ENCODE measurements around the gene ARHGEF33. TPM values are rescaled to one million over a fixed set of nuclear protein-coding genes. Genes with fewer than 3 reads are reported as not detected.

Gene ARHGEF33
- total RNA-seq, 1 donor from 2014 or later: 6.4 TPM

GRCh38 chr2:38892819-38893218 lies 3.1 kb downstream of the ARHGEF33 start:
- Histone ChIP-seq H3K4me1 (no peaks in the 10 kb centered on the region), H3K36me3 (no peaks in the 10 kb centered on the region), H3K4me3 (no peak overlapping the region), H3K27me3 (no peaks in the 10 kb centered on the region), H3K27ac (no peak overlapping the region), H3K9me3 (no peaks in the 10 kb centered on the region)
- intact Hi-C loops (cut with DNase I): no loop called here
- no peak for DNase-seq (ENCODE audit: low spot score in 2 of 2)
- TF ChIP-seq CTCF (IDR thresholded peaks at IDR 0.05): no peak

- no peak for TF ChIP-seq CTCF (IDR thresholded peaks at IDR 0.05)
- no peak overlapping the region for H3K27ac ChIP-seq
- intact Hi-C loops (cut with DNase I): no loop called here
- no peaks in the 10 kb centered on the region for H3K9me3 ChIP-seq
- no peak for DNase-seq (ENCODE audit: low spot score in 2 of 2)
- no peak overlapping the region for H3K4me3 ChIP-seq
- H3K27me3 ChIP-seq: no peaks in the 10 kb centered on the region
- H3K36me3 ChIP-seq: no peaks in the 10 kb centered on the region
- no peaks in the 10 kb centered on the region for H3K4me1 ChIP-seq
These were observed 8.6 kb downstream of the ARHGEF33 start for GRCh38 chr2:38898256-38898655.

- Histone ChIP-seq H3K27me3 (no peaks in the 10 kb centered on the region), H3K4me3 (no peak overlapping the region), H3K36me3 (no peaks in the 10 kb centered on the region), H3K27ac (no peak overlapping the region), H3K4me1 (no peaks in the 10 kb centered on the region), H3K9me3 (no peaks in the 10 kb centered on the region)
- no peak for DNase-seq (ENCODE audit: low spot score in 2 of 2)
- intact Hi-C loops (cut with DNase I): no loop called here
- no peak for TF ChIP-seq CTCF (IDR thresholded peaks at IDR 0.05)
These were observed 11.1 kb downstream of the ARHGEF33 start for GRCh38 chr2:38900726-38901125.

GRCh38 chr2:38905251-38905650 lies 15.6 kb downstream of the ARHGEF33 start:
- H3K4me3 ChIP-seq: no peak overlapping the region
- H3K36me3 ChIP-seq: no peaks in the 10 kb centered on the region
- no peak for DNase-seq (ENCODE audit: low spot score in 2 of 2)
- no peak for TF ChIP-seq CTCF (IDR thresholded peaks at IDR 0.05)
- H3K9me3 ChIP-seq: no peaks in the 10 kb centered on the region
- H3K4me1 ChIP-seq: no peaks in the 10 kb centered on the region
- H3K27me3 ChIP-seq: no peaks in the 10 kb centered on the region
- no peak overlapping the region for H3K27ac ChIP-seq
- intact Hi-C loops (cut with DNase I): no loop called here

GRCh38 chr2:38907242-38907641 lies 17.6 kb downstream of the ARHGEF33 start:
- no peak for DNase-seq (ENCODE audit: low spot score in 2 of 2)
- Histone ChIP-seq H3K4me3 (no peak overlapping the region), H3K27ac (no peak overlapping the region), H3K27me3 (no peaks in the 10 kb centered on the region), H3K9me3 (no peaks in the 10 kb centered on the region), H3K4me1 (no peaks in the 10 kb centered on the region), H3K36me3 (no peaks in the 10 kb centered on the region)
- intact Hi-C loops (cut with DNase I): no loop called here
- TF ChIP-seq CTCF (IDR thresholded peaks at IDR 0.05): no peak
